DND-41 (cell line): ENCODE data around the gene LRFN2.

Source experiments
- ATAC-seq: fragments of 200-7000 bp; cut with Tn5 transposase; 3 replicates; pipeline ENCODE4 v1.9.1; 2021; ENCODE audit warnings: low read depth; ENCODE audit not compliant: insufficient read depth
- DNase-seq: peaks from one replicate; pipeline ENCODE4 v3.0.0-alpha.2; 2020
- H2AFZ ChIP-seq: 2 replicates; pipeline ENCODE4 v1.6.0; 2012; ENCODE audit warnings: low read depth, low read length
- H3K27ac ChIP-seq: 2 replicates; pipeline ENCODE4 v1.5.1; 2012; ENCODE audit warnings: low read length, inconsistent platforms
- H3K27me3 ChIP-seq: fragments of 200-600 bp; sonication (generic); 2 replicates; pipeline ENCODE4 v1.6.0; 2012; ENCODE audit warnings: low read length, mild to moderate bottlenecking, inconsistent platforms; ENCODE audit not compliant: insufficient read depth, poor library complexity
- H3K36me3 ChIP-seq: 2 replicates; pipeline ENCODE4 v1.5.1; 2012; ENCODE audit warnings: low read length, inconsistent platforms; ENCODE audit not compliant: insufficient read depth
- H3K4me1 ChIP-seq: 2 replicates; pipeline ENCODE4 v1.5.1; 2012; ENCODE audit warnings: mild to moderate bottlenecking, low read length; ENCODE audit not compliant: insufficient read depth
- H3K4me2 ChIP-seq: 2 replicates; pipeline ENCODE4 v1.6.0; 2012; ENCODE audit warnings: mild to moderate bottlenecking, moderate library complexity, low read length, inconsistent platforms; ENCODE audit not compliant: insufficient read depth
- H3K4me3 ChIP-seq, 2 experiments: fragments of 200-600 bp in 1 of 2; shearing (Covaris generic) in 1 of 2; 2 replicates each; pipeline ENCODE4 v1.5.1; 2012 to 2016; ENCODE audit warnings: inconsistent platforms in 2 of 2, low read length in 2 of 2, mild to moderate bottlenecking in 2 of 2, low read depth in 1 of 2, moderate library complexity in 1 of 2
- H3K79me2 ChIP-seq: 2 replicates; pipeline ENCODE4 v1.6.0; 2012; ENCODE audit warnings: low read length, inconsistent platforms; ENCODE audit not compliant: insufficient read depth
- H3K9ac ChIP-seq: 2 replicates; pipeline ENCODE4 v1.6.0; 2012; ENCODE audit warnings: low read depth, mild to moderate bottlenecking, inconsistent platforms, low read length, moderate library complexity
- H3K9me3 ChIP-seq: 2 replicates; pipeline ENCODE4 v1.5.1; 2012; ENCODE audit warnings: low read length, moderate library complexity, mild to moderate bottlenecking, inconsistent platforms; ENCODE audit not compliant: insufficient read depth, severe bottlenecking
- H4K20me1 ChIP-seq: 2 replicates; pipeline ENCODE4 v1.6.0; 2012; ENCODE audit warnings: low read length; ENCODE audit not compliant: insufficient read depth
- CTCF ChIP-seq: IDR thresholded peaks from 2 replicates; pipeline ENCODE4 v1.5.1; 2012; ENCODE audit warnings: borderline replicate concordance, low read length, moderate library complexity, mild to moderate bottlenecking; ENCODE audit not compliant: poor library complexity, severe bottlenecking; ENCODE audit errors: extremely low read depth
- EZH2 ChIP-seq: IDR thresholded peaks from 3 replicates; pipeline ENCODE4 v1.6.1; 2012; ENCODE audit warnings: borderline replicate concordance, low read depth, mild to moderate bottlenecking, moderate library complexity, low read length, inconsistent platforms; ENCODE audit not compliant: severe bottlenecking

Gene LRFN2

GRCh38 chr6:40556881-40557280 lies 30.3 kb downstream of the LRFN2 start:
- H3K36me3 ChIP-seq, result no peaks in the 10 kb centered on the region
- no peak overlapping the region for H2AFZ ChIP-seq
- H3K27ac ChIP-seq, result no peak overlapping the region
- no peak overlapping the region for H3K4me3 ChIP-seq
- H3K9ac ChIP-seq, result no peak overlapping the region
- no peaks in the 10 kb centered on the region for H3K79me2 ChIP-seq
- H3K4me2 ChIP-seq, result no peak overlapping the region
- no peaks in the 10 kb centered on the region for H3K27me3 ChIP-seq
- TF ChIP-seq CTCF (no peak), EZH2 (no peak)
- ATAC-seq (no peak), DNase-seq (no peak)
- H3K9me3 ChIP-seq, result no peaks in the 10 kb centered on the region
- H4K20me1 ChIP-seq, result no peaks in the 10 kb centered on the region
- no peaks in the 10 kb centered on the region for H3K4me1 ChIP-seq

- ATAC-seq, result no peak; the same call in 2 of the 3 replicates
- no peak for DNase-seq
- TF ChIP-seq CTCF (no peak), EZH2 (no peak)
- Histone ChIP-seq H3K4me1 (no peaks in the 10 kb centered on the region), H3K36me3 (no peaks in the 10 kb centered on the region), H2AFZ (no peak overlapping the region), H4K20me1 (no peaks in the 10 kb centered on the region), H3K9me3 (no peaks in the 10 kb centered on the region), H3K79me2 (no peaks in the 10 kb centered on the region), H3K27ac (no peak overlapping the region), H3K4me2 (no peak overlapping the region), H3K4me3 (no peak overlapping the region), H3K9ac (no peak overlapping the region), H3K27me3 (no peaks in the 10 kb centered on the region)
These were observed 31.1 kb downstream of the LRFN2 start for GRCh38 chr6:40556023-40556422.

GRCh38 chr6:40555092-40555491 lies 32.1 kb downstream of the LRFN2 start:
- Histone ChIP-seq H3K9ac (no peak overlapping the region), H3K79me2 (no peaks in the 10 kb centered on the region), H3K4me3 (no peak overlapping the region), H2AFZ (no peak overlapping the region), H3K27me3 (no peaks in the 10 kb centered on the region), H3K4me2 (no peak overlapping the region), H3K4me1 (no peaks in the 10 kb centered on the region), H3K36me3 (no peaks in the 10 kb centered on the region), H4K20me1 (no peaks in the 10 kb centered on the region), H3K9me3 (no peaks in the 10 kb centered on the region), H3K27ac (no peak overlapping the region)
- DNase-seq (no peak), ATAC-seq (no peak)
- no peak for TF ChIP-seq EZH2
- no peak for TF ChIP-seq CTCF

GRCh38 chr6:40552941-40553340 lies 34.2 kb downstream of the LRFN2 start:
- no peak overlapping the region for H3K9ac ChIP-seq
- no peaks in the 10 kb centered on the region for H3K4me1 ChIP-seq
- ATAC-seq (no peak), DNase-seq (no peak)
- H3K4me3 ChIP-seq, result no peak overlapping the region
- no peaks in the 10 kb centered on the region for H3K27me3 ChIP-seq
- no peak overlapping the region for H3K27ac ChIP-seq
- TF ChIP-seq EZH2 (no peak), CTCF (no peak)
- no peak overlapping the region for H3K4me2 ChIP-seq
- no peaks in the 10 kb centered on the region for H3K79me2 ChIP-seq
- H4K20me1 ChIP-seq, result no peaks in the 10 kb centered on the region
- H2AFZ ChIP-seq, result no peak overlapping the region
- no peaks in the 10 kb centered on the region for H3K36me3 ChIP-seq
- H3K9me3 ChIP-seq, result no peaks in the 10 kb centered on the region
